Measurements from ENCODE around the gene CBX5. TPM values are rescaled to one million over a fixed set of nuclear protein-coding genes. Genes with fewer than 3 reads are reported as not detected.

Gene CBX5
- total RNA-seq, 1 experiment from 2014 or later: 130 TPM

DNA sequence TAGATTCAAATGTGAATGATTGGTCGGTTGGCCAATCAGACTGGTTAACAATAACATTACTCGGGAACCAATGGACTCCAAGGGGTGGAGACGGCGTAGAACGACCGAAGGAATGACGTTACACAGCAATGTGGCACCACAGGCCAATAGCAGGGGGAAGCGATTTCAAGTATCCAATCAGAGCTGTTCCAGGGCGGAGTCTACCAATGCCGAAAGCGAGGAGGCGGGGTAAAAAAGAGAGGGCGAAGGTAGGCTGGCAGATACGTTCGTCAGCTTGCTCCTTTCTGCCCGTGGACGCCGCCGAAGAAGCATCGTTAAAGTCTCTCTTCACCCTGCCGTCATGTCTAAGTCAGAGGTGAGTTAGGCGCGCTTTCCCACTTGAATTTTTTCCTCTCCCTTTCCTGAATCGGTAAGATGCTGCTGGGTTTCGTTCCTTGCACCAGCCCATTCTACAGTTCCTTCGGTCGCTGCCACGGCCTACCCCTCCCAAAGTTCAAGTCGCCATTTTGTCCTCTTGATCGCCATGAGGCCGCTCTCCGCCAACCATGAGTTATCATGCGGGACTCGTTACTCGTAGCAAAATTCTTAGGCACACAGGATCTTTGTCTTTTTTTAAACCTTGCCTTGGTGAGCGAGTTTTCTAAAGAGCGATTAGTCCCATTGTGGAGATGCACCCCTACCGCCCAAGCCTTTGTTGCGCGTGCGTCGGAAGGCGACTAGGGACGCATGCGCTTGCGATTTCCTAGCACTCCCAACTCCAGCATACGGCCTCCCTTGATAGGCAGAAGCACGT, 742 bp upstream of the CBX5 start, which contains the start of gene HNRNPA1:
Gene HNRNPA1 (plus strand): TSS at position 259 of the 793 bp plus-strand sequence. CDS start 82 bp downstream, at position 341.
- Histone ChIP-seq H3K4me1 (ENCODE audit: control insufficient read depth, insufficient read depth, low read length) (peaks cover 34% of the 10 kb centered on the region), H3K9me3 (ENCODE audit: control insufficient read depth, insufficient read depth, low read depth, low read length) (no peaks in the 10 kb centered on the region), H3K4me3 (ENCODE audit: low read depth in 2 of 2, low read length in 2 of 2) (peak within 1 kb of the TSS; percentile 93 to 99), H3K36me3 (ENCODE audit: control insufficient read depth, insufficient read depth, low read length) (peaks cover 50% of the 10 kb centered on the region), H3K27ac (ENCODE audit: low read length) (peak within 1 kb of the TSS; percentile 100), H3K27me3 (ENCODE audit: control insufficient read depth, insufficient read depth, low read length) (no peaks in the 10 kb centered on the region)
- CTCF ChIA-PET: interaction anchor here (2.8 kb wide), 1 partner anchor 44 kb away, joined by 19 read pairs; the partner anchor contains the start of gene COPZ1
- DNase-seq (ENCODE audit: low read depth, low spot score): peak; percentile 100
- in situ Hi-C loops (cut with HindIII; ENCODE audit: low pct_unique_long_range_greater_than_20kb, low sequenced_read_pairs) (no loop called here), intact Hi-C loops (cut with micrococcal nuclease; ENCODE audit: unreplicated experiment) (no loop called here)
- BruUV-seq (replicated peaks): no TSS peak
- POLR2A ChIA-PET: interaction anchor here (0.6 to 1.9 kb wide), 10 partner anchors 11 to 490 kb away, joined by 3 to 10 read pairs (median 4); partner anchors contain the start of gene COPZ1
- peak; percentile 92 for ATAC-seq
- peak; percentile 84; the same call in 1 of the 2 replicates for TF ChIP-seq SIN3A (IDR thresholded peaks at IDR 0.05; ENCODE audit: borderline replicate concordance, insufficient read depth, low read depth, low read length)
- TF ChIP-seq, protein P1, sequence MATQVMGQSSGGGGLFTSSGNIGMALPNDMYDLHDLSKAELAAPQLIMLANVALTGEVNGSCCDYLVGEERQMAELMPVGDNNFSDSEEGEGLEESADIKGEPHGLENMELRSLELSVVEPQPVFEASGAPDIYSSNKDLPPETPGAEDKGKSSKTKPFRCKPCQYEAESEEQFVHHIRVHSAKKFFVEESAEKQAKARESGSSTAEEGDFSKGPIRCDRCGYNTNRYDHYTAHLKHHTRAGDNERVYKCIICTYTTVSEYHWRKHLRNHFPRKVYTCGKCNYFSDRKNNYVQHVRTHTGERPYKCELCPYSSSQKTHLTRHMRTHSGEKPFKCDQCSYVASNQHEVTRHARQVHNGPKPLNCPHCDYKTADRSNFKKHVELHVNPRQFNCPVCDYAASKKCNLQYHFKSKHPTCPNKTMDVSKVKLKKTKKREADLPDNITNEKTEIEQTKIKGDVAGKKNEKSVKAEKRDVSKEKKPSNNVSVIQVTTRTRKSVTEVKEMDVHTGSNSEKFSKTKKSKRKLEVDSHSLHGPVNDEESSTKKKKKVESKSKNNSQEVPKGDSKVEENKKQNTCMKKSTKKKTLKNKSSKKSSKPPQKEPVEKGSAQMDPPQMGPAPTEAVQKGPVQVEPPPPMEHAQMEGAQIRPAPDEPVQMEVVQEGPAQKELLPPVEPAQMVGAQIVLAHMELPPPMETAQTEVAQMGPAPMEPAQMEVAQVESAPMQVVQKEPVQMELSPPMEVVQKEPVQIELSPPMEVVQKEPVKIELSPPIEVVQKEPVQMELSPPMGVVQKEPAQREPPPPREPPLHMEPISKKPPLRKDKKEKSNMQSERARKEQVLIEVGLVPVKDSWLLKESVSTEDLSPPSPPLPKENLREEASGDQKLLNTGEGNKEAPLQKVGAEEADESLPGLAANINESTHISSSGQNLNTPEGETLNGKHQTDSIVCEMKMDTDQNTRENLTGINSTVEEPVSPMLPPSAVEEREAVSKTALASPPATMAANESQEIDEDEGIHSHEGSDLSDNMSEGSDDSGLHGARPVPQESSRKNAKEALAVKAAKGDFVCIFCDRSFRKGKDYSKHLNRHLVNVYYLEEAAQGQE (IDR thresholded peaks at IDR 0.05; ENCODE audit: insufficient read depth in 1 of 2, low read depth in 2 of 2, low read length in 1 of 2): peak; percentile 48 to 55; a peak in 2 of 4 replicates
- peak; percentile 100 for TF ChIP-seq POLR2AphosphoS5 (IDR thresholded peaks at IDR 0.05; ENCODE audit: low read depth, low read length)
- peak; percentile 86 for TF ChIP-seq TCF7L2 (IDR thresholded peaks at IDR 0.05; ENCODE audit: low read depth, low read length)
- no peak for TF ChIP-seq CTCF (IDR thresholded peaks at IDR 0.05)

DNA sequence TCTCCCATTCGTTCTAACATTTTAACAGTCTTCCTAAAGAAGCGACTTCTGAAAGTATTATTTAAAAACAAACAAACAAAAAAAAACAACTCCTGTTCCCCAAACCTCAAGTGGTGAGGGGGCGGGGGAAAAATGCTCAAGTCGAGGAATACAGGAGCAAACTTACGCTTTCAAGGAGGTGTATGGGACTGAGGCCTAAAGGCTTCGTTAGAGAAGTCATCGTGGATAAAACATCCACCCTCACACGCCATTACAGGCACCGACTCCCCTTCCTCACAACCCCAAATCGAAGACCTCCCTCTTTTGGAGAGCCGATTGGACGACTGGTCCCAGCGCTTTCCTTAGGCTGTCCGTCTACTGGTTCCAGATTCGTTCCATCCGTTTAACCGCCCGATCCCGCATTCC, 693 bp downstream of the CBX5 start:
- H3K36me3 ChIP-seq (ENCODE audit: control insufficient read depth, insufficient read depth, low read length): peaks cover 42% of the 10 kb centered on the region

More for the DNA sequence above, 693 bp downstream of the CBX5 start:
- Histone ChIP-seq H3K4me3 (ENCODE audit: low read depth in 2 of 2, low read length in 2 of 2) (peak overlapping the region; percentile 93 to 99), H3K4me1 (ENCODE audit: control insufficient read depth, insufficient read depth, low read length) (peaks cover 26% of the 10 kb centered on the region), H3K27ac (ENCODE audit: low read length) (peak overlapping the region; percentile 100), H3K9me3 (ENCODE audit: control insufficient read depth, insufficient read depth, low read depth, low read length) (no peaks in the 10 kb centered on the region), H3K27me3 (ENCODE audit: control insufficient read depth, insufficient read depth, low read length) (no peaks in the 10 kb centered on the region)
- intact Hi-C loops (cut with micrococcal nuclease; ENCODE audit: unreplicated experiment): no loop called here
- POLR2A ChIA-PET: interaction anchor here (1.8 to 1.9 kb wide), 3 partner anchors 19 to 46 kb away, joined by 8 to 10 read pairs (median 10); partner anchors contain the start of gene COPZ1
- ATAC-seq (no peak), DNase-seq (ENCODE audit: low read depth, low spot score) (no peak)
- TF ChIP-seq SIN3A (IDR thresholded peaks at IDR 0.05; ENCODE audit: borderline replicate concordance, insufficient read depth, low read depth, low read length) (no peak), TCF7L2 (IDR thresholded peaks at IDR 0.05; ENCODE audit: low read depth, low read length) (no peak), POLR2AphosphoS5 (IDR thresholded peaks at IDR 0.05; ENCODE audit: low read depth, low read length) (no peak), CTCF (IDR thresholded peaks at IDR 0.05) (no peak)
- TF ChIP-seq, protein P1 (IDR thresholded peaks at IDR 0.05; ENCODE audit: insufficient read depth in 1 of 2, low read depth in 2 of 2, low read length in 1 of 2): no peak
- BruUV-seq (replicated peaks): no TSS peak
- in situ Hi-C loops (cut with HindIII; ENCODE audit: low pct_unique_long_range_greater_than_20kb, low sequenced_read_pairs): no loop called here
- CTCF ChIA-PET: interaction anchor here (2.8 kb wide), 1 partner anchor 46 kb away, joined by 19 read pairs; the partner anchor contains the start of gene COPZ1
